Measurements from ENCODE around the gene GULP1. TPM values are rescaled to one million over a fixed set of nuclear protein-coding genes. Genes with fewer than 3 reads are reported as not detected.

GULP1 gene
- total RNA-seq, 1 donor from 2014 or later, result 49.0 TPM

GRCh38 chr2:188622601-188623260 is 331.1 kb downstream of the GULP1 start:
- H3K36me3 Mint-ChIP-seq, result peaks cover 13% of the 10 kb centered on the region
- no peak overlapping the region for H3K27ac Mint-ChIP-seq
- no peak overlapping the region for H3K4me3 Mint-ChIP-seq
- TF ChIP-seq, protein P1, sequence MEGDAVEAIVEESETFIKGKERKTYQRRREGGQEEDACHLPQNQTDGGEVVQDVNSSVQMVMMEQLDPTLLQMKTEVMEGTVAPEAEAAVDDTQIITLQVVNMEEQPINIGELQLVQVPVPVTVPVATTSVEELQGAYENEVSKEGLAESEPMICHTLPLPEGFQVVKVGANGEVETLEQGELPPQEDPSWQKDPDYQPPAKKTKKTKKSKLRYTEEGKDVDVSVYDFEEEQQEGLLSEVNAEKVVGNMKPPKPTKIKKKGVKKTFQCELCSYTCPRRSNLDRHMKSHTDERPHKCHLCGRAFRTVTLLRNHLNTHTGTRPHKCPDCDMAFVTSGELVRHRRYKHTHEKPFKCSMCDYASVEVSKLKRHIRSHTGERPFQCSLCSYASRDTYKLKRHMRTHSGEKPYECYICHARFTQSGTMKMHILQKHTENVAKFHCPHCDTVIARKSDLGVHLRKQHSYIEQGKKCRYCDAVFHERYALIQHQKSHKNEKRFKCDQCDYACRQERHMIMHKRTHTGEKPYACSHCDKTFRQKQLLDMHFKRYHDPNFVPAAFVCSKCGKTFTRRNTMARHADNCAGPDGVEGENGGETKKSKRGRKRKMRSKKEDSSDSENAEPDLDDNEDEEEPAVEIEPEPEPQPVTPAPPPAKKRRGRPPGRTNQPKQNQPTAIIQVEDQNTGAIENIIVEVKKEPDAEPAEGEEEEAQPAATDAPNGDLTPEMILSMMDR (conservative IDR thresholded peaks at IDR 0.05), result no peak
- H3K4me1 Mint-ChIP-seq (ENCODE audit: unreplicated experiment), result peaks cover 18% of the 10 kb centered on the region
- no peak for DNase-seq (ENCODE audit: extremely low spot score, unreplicated experiment)
- H3K27me3 Mint-ChIP-seq, result no peaks in the 10 kb centered on the region
- H3K9me3 Mint-ChIP-seq, result peaks cover 7% of the 10 kb centered on the region

GRCh38 chr2:188623995-188624643 is 332.4 kb downstream of the GULP1 start:
- Mint-ChIP-seq H3K4me3 (no peak overlapping the region), H3K4me1 (ENCODE audit: unreplicated experiment) (peaks cover 23% of the 10 kb centered on the region), H3K36me3 (peaks cover 9% of the 10 kb centered on the region), H3K27ac (peak overlapping the region; percentile 54), H3K27me3 (no peaks in the 10 kb centered on the region), H3K9me3 (peaks cover 1% of the 10 kb centered on the region)
- no peak for DNase-seq (ENCODE audit: extremely low spot score, unreplicated experiment)
- TF ChIP-seq, protein P1 (conservative IDR thresholded peaks at IDR 0.05), result no peak

DNA sequence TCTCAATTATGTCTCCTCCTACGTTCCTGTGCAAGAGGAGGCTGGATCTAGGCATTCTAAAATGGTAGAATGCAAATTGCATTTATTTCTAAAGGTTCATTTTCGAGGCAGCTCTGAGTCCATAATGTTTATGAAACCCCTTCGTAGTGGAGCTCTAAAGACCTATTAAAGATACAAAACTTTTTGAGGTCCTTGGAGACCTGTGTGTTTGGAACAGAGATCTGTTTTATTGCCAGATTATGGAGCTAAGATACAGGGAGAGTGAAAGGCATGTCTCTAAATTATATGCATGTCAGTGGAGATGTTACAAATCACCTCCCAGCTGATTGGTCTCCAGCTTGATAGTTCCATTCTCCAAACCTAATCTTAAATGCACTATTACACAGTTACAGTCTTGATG is 335.8 kb downstream of the GULP1 start:
- no peak overlapping the region for H3K27ac Mint-ChIP-seq
- no peak overlapping the region for H3K4me3 Mint-ChIP-seq
- H3K9me3 Mint-ChIP-seq, result peaks cover 5% of the 10 kb centered on the region
- H3K4me1 Mint-ChIP-seq (ENCODE audit: unreplicated experiment), result peaks cover 38% of the 10 kb centered on the region
- DNase-seq (ENCODE audit: extremely low spot score, unreplicated experiment), result no peak
- no peaks in the 10 kb centered on the region for H3K27me3 Mint-ChIP-seq
- TF ChIP-seq, protein P1 (conservative IDR thresholded peaks at IDR 0.05), result no peak
- H3K36me3 Mint-ChIP-seq, result no peaks in the 10 kb centered on the region

DNA sequence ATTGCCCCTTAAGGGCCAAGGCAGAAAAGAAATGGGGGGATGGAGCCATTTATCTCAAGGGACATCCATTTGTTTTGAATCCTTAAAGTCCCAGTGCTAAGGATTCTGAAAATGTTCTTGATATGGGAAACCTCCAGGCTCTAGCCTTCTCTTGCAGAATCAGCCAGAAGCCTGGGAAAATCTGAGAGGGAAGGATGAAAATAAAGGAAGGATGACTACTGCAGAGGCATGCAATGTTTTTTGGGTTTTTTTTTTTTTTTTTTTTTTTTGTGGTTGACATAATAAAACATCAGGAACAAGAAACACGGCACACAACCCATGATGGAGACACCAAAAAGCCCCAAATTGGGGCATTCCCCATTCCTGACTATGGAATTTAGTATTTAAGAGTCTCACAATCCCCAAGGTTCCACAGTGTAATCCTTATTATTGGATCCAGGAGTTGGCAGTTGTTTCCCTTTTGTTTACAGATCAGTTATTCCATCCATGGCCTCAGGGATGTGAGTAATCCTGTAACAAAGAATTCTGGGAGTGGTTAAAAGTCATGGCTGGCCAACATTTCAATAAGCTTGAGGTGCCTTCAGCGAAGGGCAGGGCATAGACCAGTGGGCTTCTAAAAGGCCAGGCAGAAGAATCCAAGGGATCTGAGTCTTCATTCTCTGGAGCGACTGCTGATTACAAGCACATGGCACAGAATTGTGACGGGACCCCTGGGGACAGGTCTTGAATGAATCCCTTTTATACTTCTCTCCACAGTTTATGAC is 337.5 kb downstream of the GULP1 start:
- peaks cover 5% of the 10 kb centered on the region for H3K9me3 Mint-ChIP-seq
- DNase-seq (ENCODE audit: extremely low spot score, unreplicated experiment), result no peak
- TF ChIP-seq, protein P1 (conservative IDR thresholded peaks at IDR 0.05), result no peak
- H3K27ac Mint-ChIP-seq, result peak overlapping the region; percentile 54
- H3K27me3 Mint-ChIP-seq, result no peaks in the 10 kb centered on the region
- H3K36me3 Mint-ChIP-seq, result no peaks in the 10 kb centered on the region
- peaks cover 28% of the 10 kb centered on the region for H3K4me1 Mint-ChIP-seq (ENCODE audit: unreplicated experiment)
- no peak overlapping the region for H3K4me3 Mint-ChIP-seq

DNA sequence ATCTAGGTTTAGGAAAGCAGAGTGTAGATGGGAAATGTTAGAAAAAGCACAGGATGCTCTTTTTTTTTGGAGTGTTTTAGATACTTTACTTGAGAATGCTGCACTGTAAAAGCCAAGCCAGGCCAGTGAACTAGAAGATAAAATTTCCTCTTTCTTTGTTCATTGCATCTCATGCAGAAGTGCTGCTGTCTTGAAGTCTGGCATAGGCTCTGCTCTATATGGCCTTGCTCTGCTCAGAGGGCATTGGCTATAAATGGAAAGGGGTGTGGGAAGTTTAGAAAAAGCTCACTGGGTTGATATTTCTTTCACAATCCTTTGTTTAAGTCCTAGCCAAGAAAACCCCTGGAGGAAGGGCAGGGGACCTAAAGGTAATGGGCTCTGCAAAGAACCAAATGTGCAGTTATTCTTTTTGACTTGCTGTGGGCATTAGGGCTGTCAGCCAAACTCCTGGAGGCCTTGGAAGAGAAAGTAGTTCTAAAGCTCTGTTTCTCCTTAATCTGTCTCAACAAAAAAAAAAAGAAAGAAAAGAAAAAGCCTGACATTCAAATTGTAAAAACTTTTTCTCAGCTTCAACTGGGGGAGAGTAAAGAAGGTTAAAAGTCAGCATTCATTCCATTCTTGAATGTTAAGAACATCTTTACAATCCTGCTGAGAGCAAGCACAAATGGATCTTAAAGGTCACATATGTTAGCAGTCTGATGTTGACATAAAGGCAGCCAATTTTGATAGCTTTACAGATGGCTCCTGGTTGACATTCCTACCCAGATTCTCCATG is 338.3 kb downstream of the GULP1 start:
- Mint-ChIP-seq H3K36me3 (no peaks in the 10 kb centered on the region), H3K9me3 (peaks cover 5% of the 10 kb centered on the region), H3K27me3 (no peaks in the 10 kb centered on the region), H3K4me1 (ENCODE audit: unreplicated experiment) (peaks cover 25% of the 10 kb centered on the region), H3K4me3 (peak overlapping the region; percentile 21), H3K27ac (peak overlapping the region; percentile 54)
- no peak for DNase-seq (ENCODE audit: extremely low spot score, unreplicated experiment)
- TF ChIP-seq, protein P1 (conservative IDR thresholded peaks at IDR 0.05), result no peak

Measured in type B pancreatic cell (in vitro differentiated cells).